Activated CD4-positive, alpha-beta T cell treated with anti-CD3 and anti-CD28 coated beads, Interleukin-2, amount 50 U/mL, for 16 hours (primary cell): ENCODE data around the gene S100A16.

ENCODE experiments used
- DNase-seq: peaks from one replicate; pipeline ENCODE4 v3.0.0-alpha.2; 2020

Gene S100A16

GRCh38 chr1:153560241-153560640, 52.7 kb downstream of the S100A16 start:
- DNase-seq, result no peak

DNA sequence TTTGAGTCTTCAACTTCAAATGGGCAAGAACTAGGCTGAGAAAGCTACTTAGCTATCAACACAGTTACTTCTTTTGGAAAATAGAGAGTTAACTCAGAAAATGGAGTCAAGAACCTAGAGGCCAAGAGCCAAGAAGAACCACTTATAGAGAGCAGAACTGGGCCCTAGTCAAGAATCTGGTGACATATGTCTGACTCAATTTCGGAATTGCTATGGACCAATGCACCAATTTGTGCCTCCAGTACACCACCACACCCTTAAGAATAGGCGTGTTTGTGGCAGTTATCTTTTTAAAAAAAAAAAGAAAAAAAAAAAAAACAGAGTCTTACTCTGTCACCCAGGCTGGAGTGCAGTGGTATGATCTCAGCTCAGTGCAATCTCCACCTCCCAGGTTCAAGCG, 55.1 kb downstream of the S100A16 start:
- DNase-seq, result no peak
